Thyroid gland (tissue), 4 donors: ENCODE data around the gene PKIG. TPM values are rescaled to one million over a fixed set of nuclear protein-coding genes. Genes with fewer than 3 reads are reported as not detected.

Source experiments
- DNase-seq, 2 donors: peaks; one replicate each; pipeline ENCODE4 v3.0.0-alpha.2; 2019
- H3K27ac ChIP-seq, 3 donors: fragments of 200-600 bp; sonication (generic); 1 replicate in 2 of 3; 2 replicates in 1 of 3; pipeline ENCODE4 v1.5.1; 2016 to 2019; ENCODE audit warnings: mild to moderate bottlenecking in 1 of 3, moderate library complexity in 1 of 3
- H3K27me3 ChIP-seq: fragments of 200-600 bp; sonication (generic); one replicate; pipeline ENCODE4 v1.5.1; 2019
- H3K36me3 ChIP-seq, 2 donors: fragments of 200-600 bp; sonication (generic); one replicate each; pipeline ENCODE4 v1.5.1; 2016 to 2019
- H3K4me1 ChIP-seq, 2 donors: fragments of 200-600 bp; sonication (generic); one replicate each; pipeline ENCODE4 v1.5.1; 2017 to 2019
- H3K4me3 ChIP-seq, 3 donors: fragments of 200-600 bp; sonication (generic); replicated peaks in 1 of 3; 1 replicate in 2 of 3; 2 replicates in 1 of 3; pipeline ENCODE4 v1.5.1; 2016; ENCODE audit warnings: mild to moderate bottlenecking in 1 of 3
- H3K9me3 ChIP-seq: fragments of 200-600 bp; sonication (generic); one replicate; pipeline ENCODE4 v1.5.1; 2017
- CTCF ChIP-seq, 6 experiments: fragments of 200-600 bp in 3 of 6; fragments of 450-650 bp in 3 of 6; sonication (generic) in 3 of 6; IDR thresholded peaks; one replicate each; pipeline ENCODE4 v1.5.1; 2016 to 2019; ENCODE audit warnings: antibody characterized with exemption in 6 of 6, mild to moderate bottlenecking in 2 of 6, inconsistent platforms in 1 of 6, moderate library complexity in 1 of 6
- POLR2A ChIP-seq, 2 donors: fragments of 450-650 bp; IDR thresholded peaks; one replicate each; pipeline ENCODE4 v1.6.1; 2017; ENCODE audit warnings: antibody characterized with exemption in 2 of 2, mild to moderate bottlenecking in 2 of 2, moderate library complexity in 1 of 2
- WGBS, 2 donors: methylation state at CpG; one replicate each; pipeline ENCODE4 v1.1.5; 2017; 5-methylcytosine and 5-hydroxymethylcytosine counted together
- intact Hi-C: fragments of 100-400 bp; cut with DNase I; formaldehyde crosslinking; loops from one replicate; pipeline ENCODE4 v1.15.1; 2023
- total RNA-seq, 4 donors: library from RNA; depleted of rRNA; stranded (reverse); fragments of >200 nt; gene quantifications; one replicate each; pipeline ENCODE4 v1.2.3, GENCODE V29; 2016

The PKIG gene
- total RNA-seq, 4 donors from 2014 or later = 108 to 145 (median 111) TPM

DNA sequence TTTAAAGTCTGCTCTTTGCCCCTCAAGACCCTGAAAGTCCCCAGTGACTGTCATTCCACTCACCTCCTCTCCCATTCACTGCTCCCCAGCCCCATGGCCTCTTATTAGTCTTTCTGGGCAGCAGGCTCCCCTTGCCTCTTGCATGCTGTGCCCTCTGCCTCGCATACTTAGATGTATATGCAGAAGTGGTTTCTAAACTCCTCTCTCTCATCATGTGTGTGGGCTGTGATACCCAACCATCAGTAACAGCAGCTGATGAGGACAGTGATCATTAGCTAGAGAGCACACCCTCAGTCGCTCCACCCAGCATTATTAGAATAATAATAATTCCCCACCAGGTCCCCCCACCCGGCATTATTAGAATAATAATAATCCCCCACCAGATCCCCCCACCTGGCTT is 14.5 kb downstream of the PKIG start:
- no peak for TF ChIP-seq CTCF (IDR thresholded peaks at IDR 0.05)
- no peak for TF ChIP-seq POLR2A (IDR thresholded peaks at IDR 0.05)
- Histone ChIP-seq H3K4me3 (no peak overlapping the region), H3K36me3 (peaks cover 0 to under 1% of the 10 kb centered on the region in 2 donors), H3K27me3 (no peaks in the 10 kb centered on the region), H3K9me3 (no peaks in the 10 kb centered on the region), H3K27ac (no peak overlapping the region), H3K4me1 (peaks cover 20 to 62% of the 10 kb centered on the region in 2 donors)
- 94 to 96% methylated on average over 3 of the region's 3 CpGs for WGBS, 2 donors
- no peak for DNase-seq
- intact Hi-C loops = no loop called here

DNA sequence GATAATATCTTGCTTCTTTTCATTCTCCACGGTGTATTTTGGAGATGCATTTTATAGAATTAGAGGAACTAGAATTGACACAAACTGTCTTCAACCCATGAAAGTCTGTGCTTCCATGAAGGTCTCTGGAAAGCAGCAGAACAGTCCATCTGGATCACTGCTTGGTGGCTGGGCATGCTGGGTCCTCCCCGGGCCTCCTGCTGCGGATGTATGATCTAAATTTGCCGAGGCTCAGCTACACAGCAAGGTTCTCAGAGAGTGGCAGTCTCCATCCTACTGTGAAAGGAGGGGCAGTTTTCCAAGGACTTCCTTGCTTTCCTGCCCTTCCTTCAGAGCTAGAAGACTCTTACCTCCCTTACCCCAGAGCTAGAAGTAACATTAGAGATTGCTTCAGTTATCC is 15.1 kb downstream of the PKIG start:
- peak overlapping the region in 2 of 3 donors; percentile 89 to 99 for H3K27ac ChIP-seq
- no peaks in the 10 kb centered on the region for H3K9me3 ChIP-seq
- TF ChIP-seq POLR2A (IDR thresholded peaks at IDR 0.05) (no peak), CTCF (IDR thresholded peaks at IDR 0.05) (no peak)
- peaks cover 26 to 69% of the 10 kb centered on the region in 2 donors for H3K4me1 ChIP-seq
- H3K36me3 ChIP-seq = no peaks in the 10 kb centered on the region
- intact Hi-C loops = no loop called here
- no peak overlapping the region for H3K4me3 ChIP-seq
- no peak for DNase-seq
- no peaks in the 10 kb centered on the region for H3K27me3 ChIP-seq
- WGBS, 2 donors = 73 to 83% methylated on average over 4 of the region's 4 CpGs

GRCh38 chr20:44597930-44598329 is 15.6 kb downstream of the PKIG start:
- Histone ChIP-seq H3K27me3 (no peaks in the 10 kb centered on the region), H3K36me3 (no peaks in the 10 kb centered on the region), H3K27ac (peak overlapping the region; percentile 37 to 99 (median 89)), H3K4me3 (no peak overlapping the region), H3K4me1 (peaks cover 26 to 70% of the 10 kb centered on the region in 2 donors), H3K9me3 (no peaks in the 10 kb centered on the region)
- 50 to 64% methylated on average over 4 of the region's 4 CpGs for WGBS, 2 donors
- intact Hi-C loops = no loop called here
- TF ChIP-seq CTCF (IDR thresholded peaks at IDR 0.05) (no peak), POLR2A (IDR thresholded peaks at IDR 0.05) (no peak)
- DNase-seq = no peak

- no peak overlapping the region for H3K4me3 ChIP-seq
- intact Hi-C loops = no loop called here
These were observed 16.3 kb downstream of the PKIG start for GRCh38 chr20:44598423-44599305.

More at GRCh38 chr20:44598423-44599305, 16.3 kb downstream of the PKIG start:
- Histone ChIP-seq H3K27me3 (no peaks in the 10 kb centered on the region), H3K4me1 (peaks cover 26 to 70% of the 10 kb centered on the region in 2 donors), H3K36me3 (no peaks in the 10 kb centered on the region), H3K27ac (peak overlapping the region; percentile 37 to 99 (median 89)), H3K9me3 (no peaks in the 10 kb centered on the region)
- TF ChIP-seq CTCF (IDR thresholded peaks at IDR 0.05) (no peak), POLR2A (IDR thresholded peaks at IDR 0.05) (no peak)
- WGBS, 2 donors = 67 to 82% methylated on average over 4 of the region's 4 CpGs
- no peak for DNase-seq
